HG02870 (cell line): ENCODE measurements around the gene HSD17B8.

Experiments
- ATAC-seq: cut with Tn5 transposase; IDR thresholded peaks from one replicate; pipeline ENCODE4 v1.9.1; 2021; ENCODE audit warnings: mild to moderate bottlenecking, moderate library complexity; ENCODE audit not compliant: unreplicated experiment

HSD17B8 gene

DNA sequence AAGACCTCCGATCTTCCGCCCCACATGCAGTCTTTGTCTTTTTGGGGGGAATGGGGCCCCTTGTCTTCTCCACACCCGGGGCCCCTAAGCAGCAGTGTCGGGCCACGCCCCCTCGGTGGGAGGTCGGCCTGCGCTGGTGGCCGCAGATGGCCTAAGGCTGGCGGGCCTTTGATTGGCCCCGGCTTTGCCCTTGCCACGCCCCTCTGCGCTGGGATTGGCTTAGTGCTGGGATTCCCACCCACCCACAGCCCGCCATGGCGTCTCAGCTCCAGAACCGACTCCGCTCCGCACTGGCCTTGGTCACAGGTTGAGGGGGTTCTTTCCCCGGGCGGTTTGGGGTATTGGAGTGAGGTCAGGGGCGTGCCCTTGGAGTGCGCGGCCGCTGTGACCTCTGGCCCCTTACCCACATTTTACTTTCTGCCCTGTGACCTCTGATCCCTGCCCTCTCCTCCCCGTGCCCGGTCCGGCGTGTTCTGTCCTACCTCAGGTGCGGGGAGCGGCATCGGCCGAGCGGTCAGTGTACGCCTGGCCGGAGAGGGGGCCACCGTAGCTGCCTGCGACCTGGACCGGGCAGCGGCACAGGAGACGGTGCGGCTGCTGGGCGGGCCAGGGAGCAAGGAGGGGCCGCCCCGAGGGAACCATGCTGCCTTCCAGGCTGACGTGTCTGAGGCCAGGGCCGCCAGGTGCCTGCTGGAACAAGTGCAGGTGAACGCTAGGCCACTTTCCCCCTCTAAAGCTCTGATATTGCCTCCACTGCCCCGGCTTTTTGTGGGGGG is at the start of gene HSD17B8:
TSS of gene HSD17B8 (plus strand) at position 241 of the 776 bp plus-strand sequence. CDS start at position 255, 14 bp downstream.
- peak; percentile 43 for ATAC-seq

DNA sequence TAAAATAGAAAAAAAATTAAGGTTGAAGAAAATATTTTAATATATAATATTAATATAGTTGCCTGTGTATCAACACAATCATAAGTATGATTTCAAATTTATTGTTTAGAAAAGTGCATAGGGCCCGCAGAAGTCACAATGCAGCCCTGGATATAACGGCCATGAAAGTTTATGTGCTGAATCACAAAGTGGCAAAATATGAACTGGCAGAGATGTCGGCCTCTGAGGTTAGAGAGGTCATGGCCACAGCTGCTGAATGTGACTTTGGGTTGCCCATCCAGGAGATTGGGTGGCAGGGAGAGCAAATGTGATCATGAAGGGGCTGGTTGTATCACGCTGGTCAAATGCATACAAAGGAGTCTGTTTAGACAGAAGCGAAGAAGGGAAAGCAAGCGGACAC is 47.9 kb upstream of the HSD17B8 start:
- no peak for ATAC-seq

- no peak for ATAC-seq
Measured at GRCh38 chr6:33156964-33157363, 47.5 kb upstream of the HSD17B8 start.

DNA sequence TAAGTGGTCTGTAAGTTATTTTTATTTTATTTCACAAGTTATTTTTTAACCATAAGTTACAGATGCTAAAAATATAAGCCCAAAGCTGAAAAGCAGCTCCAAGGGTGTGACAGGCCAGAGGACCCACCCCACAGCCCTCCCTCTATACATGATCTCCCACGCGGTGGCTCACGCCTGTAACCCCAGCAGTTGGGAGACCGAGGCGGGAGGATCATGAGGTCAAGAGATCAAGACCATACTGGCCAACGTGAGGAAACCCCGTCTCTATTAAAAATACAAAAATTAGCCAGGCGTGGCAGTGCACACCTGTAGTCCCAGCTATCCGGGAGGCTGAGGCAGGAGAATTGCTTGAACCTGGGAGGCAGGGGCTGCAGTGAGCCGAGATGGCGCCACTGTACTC is 44.4 kb upstream of the HSD17B8 start:
- ATAC-seq: no peak

- ATAC-seq: no peak
Measured at GRCh38 chr6:33160728-33161344, 43.6 kb upstream of the HSD17B8 start.

DNA sequence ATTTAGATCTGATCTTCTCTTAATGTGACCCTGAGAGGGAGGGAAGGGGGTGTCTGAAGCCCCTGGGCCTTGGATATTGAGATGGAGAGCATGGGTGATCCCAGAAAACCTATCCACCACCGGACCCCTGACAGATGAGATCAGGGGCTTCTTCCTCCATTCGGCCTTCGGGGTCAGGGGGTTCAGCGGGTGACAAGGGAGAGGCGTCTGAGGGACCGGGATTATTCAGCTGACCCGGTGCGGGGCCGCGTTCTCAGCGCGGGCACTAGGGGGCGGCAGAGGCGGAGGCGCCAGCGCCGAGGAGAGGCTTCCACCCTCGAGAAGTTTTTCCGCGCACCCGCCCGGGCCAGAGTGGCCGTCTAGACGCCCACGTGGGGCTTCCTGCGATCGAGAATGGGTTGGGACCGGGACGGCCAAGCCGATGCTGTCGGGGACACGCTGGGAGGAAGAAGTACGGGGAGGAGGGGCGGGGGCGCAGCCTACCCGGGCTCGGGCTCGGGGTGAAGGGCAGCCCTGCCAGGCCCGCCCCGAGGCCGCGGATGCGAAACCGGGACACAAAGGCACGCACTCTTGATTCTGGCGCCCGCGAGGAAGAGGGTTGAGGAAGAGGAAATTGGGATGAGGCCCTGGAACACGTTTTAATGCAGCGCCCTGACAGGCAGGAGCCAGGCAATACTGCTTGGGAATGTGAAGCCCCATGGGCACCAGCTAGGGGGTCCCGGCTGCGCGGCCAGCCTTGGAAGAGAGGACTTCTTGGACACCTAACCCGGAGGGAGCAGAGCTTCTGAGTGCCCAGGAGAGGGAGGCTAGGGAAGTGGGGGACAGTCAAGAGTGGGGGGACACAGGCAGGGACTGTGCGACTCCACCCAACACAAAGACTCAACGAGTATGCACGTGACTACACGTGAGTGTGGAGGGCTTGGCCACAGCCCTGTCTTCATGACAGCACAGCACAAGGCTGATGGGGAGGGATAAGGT is 42.8 kb upstream of the HSD17B8 start:
- peak; percentile 54 for ATAC-seq

DNA sequence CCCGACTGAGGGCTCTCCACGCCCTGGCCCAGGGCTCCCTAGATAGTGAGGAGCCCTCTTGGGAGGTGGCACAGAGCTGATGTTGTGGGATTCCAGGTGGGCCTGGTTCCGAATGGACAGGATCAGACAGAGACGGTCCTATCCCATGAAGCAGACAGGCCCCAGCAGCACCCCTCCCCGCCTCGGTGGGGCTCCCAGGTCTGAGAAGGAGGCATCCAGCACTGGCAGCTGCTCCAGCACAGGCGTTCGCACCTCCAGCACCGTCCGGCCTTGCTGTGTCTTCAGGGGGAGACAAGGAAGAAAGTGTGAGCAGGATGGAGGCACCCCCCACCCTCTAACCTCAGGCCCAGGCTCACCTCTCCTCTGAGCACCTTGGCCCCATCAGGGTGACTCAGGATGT is 40.9 kb upstream of the HSD17B8 start:
- ATAC-seq: no peak

GRCh38 chr6:33164176-33164575 is 40.3 kb upstream of the HSD17B8 start:
- no peak for ATAC-seq

- no peak for ATAC-seq
Measured at GRCh38 chr6:33164665-33165373, 39.6 kb upstream of the HSD17B8 start.

DNA sequence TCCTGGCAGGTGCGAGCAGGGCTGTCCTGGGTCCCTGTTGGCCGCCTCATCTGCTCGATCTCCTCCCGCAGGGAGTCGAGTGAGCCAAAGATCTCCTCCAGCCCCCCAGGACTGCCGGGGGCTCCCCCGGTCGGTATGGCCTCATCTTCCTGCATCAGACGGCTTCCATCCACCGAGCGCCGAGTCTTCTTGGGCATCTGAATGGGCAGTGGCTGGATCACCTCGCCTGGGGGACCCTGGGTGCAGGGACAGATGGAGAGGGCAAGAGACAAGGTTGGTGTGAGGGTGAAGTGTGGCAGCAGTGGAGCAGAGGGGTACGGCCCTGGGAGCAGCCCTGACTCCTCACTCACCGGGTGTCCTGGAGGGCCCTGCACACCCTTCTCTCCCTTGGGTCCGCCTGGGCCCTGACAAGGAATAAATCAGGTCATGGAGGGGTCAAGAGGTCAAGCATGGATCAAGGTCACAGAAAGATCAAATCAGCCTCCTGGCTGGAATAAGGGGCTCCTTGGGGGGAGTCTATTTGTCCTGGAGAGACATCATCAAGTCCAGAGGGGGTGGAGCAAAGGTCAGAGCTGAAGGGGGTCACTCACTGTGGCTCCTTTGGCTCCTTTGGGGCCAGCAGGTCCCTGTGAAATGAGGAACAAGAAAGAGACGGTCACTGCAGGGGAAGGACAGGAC is 38.7 kb upstream of the HSD17B8 start:
- no peak for ATAC-seq

GRCh38 chr6:33166363-33166762 is 38.1 kb upstream of the HSD17B8 start:
- ATAC-seq: no peak

DNA sequence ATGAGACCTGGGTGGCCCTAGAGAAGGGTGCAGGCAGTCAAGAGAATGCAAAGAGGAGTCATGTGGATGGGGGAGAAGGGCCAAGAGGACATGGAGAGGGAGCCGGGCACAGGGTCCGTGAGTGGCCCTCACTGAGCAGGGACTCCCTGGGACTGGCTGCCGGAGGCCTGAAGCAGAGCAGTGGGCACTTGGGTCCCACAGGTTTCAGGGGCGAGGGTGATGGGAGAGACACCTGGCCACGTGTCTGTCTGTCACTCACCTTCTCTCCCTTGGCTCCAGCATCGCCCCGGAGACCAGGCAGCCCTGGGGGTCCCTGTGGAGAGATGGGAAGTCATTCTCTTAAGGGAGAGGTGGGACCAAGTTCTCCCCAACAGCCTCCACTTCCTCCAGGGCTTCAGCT is 37.6 kb upstream of the HSD17B8 start:
- no peak for ATAC-seq

DNA sequence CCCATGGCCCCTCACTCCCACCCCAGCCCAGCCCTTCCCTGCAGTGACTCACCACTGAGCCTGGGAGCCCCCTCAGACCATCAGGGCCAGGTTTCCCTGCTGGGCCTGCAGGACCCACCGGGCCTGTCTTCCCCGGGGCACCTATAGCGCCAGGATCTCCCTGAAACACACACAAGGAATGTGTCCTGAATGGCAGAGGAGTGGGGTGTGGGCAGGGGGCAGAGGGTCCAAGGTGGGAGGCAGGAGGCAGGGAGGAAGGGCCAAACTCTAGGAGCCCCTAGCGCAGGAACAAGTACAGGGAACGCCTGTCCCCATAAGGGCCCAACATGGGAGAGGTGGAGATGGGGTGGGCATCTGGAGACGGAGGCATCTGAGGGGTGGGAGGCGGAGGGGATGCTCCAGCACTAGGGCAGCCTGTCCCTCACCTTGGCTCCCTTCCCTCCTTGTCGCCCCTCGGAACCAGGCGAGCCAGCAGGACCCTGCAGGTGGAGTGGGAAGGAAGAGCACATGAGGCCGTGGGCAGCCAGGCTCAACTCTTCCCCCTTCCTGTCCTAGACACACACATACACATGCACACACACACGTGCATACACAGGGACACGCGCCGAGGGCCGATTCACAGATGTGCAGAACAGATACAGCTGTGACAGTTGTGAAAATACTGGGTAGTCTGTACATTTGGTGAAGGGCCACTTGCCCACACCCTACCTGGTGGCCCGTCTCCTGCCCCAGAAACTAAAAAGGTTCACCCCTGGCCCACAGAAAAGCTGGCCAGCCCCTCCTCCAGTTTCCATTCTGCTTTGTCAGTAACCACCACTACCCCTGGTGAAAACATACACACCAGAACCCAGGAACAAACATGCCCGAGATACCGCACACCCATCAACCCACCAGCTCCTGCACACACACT is 36.8 kb upstream of the HSD17B8 start:
- no peak for ATAC-seq

DNA sequence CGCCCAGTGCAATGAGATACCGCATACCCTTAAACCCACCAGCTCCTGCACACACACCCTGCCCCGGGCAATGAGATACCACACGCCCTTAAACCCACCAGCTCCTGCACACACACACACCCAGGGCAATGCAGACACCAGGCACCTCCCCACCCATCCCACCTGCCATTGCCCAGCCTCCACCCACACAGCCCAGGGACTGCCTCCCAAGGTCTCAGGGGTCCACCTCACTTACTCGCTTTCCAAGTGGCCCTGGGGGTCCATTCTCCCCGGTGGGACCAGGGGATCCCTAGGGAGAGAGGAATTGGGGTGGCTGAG is 36.2 kb upstream of the HSD17B8 start:
- ATAC-seq: no peak

GRCh38 chr6:33168639-33169038 is 35.8 kb upstream of the HSD17B8 start:
- no peak for ATAC-seq

- ATAC-seq: no peak
Measured at GRCh38 chr6:33169291-33170175, 34.9 kb upstream of the HSD17B8 start.

DNA sequence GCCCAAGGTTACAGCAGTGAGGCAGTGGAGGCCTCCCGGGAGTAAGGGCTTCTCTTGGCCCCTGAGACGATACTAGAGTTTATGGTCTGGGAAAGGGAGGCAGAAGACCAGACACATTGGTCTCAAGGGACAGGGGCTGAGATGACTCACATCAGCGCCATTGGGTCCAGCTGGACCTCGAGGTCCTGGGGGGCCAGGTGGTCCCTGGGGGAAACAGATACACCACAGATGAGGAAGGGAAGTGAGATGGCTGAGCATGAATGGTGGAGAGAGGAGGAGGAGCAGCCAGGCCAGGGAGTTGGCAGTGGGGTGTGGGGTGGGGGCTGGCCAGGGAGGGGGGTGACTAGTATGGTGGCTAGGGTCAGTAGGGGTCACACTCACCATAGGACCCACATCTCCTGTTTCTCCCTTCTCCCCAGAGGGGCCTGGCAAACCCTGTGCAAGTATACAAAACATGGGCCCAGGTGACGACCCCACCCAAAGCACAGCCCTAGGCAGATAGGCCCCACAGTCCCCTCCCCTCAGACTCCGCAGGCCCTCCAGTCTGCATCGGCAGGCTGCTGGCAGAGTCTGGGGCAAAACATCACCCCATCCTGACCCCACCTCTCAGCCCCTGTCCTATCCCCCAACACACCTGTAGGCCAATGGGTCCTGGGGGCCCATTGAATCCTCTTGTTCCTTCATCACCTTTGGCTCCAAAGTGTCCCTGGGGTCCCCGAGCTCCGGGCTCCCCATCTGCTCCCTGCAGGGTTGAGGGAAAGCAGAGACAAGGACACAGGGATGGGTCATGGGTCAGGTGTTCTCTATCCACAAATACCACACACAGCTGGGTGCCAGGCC is 34.1 kb upstream of the HSD17B8 start:
- no peak for ATAC-seq
